GM20431 (cell line): ENCODE data around the gene NGDN.

Experiments
- in situ Hi-C: fragments of 300-500 bp; cut with MseI, MboI; formaldehyde crosslinking; loops from one replicate; pipeline ENCODE4 v1.15.0; 2020; ENCODE audit warnings: low sequenced_read_pairs; ENCODE audit not compliant: unreplicated experiment

NGDN gene

DNA sequence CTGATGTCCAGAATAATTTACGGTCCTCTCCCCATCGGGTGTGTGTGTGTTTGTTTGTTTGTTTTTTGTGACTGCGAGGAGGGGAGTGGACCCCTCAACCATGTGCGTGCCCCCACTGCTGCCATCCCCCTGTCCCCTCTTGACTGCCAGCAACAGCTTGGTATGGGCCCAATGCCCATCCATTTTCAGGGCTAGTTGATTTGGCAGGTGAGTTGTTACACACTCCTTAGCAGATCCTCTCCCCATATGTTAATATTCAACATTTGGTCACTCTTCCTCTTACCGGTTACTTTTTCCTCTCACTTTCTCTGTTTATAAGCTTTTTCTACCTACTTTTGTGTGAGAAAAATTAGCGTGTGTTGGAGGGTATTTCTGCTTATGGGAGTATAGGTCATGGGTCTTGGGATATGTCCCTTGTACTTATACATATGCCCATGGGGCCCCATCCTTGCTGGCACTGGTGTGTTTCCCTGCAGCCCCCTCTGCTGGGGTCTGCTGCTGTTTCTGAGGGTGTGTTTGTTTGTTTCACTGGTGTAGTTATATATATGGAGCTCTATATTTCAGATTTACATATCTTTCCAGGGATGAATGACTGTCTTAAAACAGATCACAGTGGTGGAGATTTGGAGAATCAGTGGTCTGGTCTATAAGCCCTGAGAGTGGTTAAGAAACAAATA is 48.3 kb downstream of the NGDN start:
- in situ Hi-C loops, result no loop called here

DNA sequence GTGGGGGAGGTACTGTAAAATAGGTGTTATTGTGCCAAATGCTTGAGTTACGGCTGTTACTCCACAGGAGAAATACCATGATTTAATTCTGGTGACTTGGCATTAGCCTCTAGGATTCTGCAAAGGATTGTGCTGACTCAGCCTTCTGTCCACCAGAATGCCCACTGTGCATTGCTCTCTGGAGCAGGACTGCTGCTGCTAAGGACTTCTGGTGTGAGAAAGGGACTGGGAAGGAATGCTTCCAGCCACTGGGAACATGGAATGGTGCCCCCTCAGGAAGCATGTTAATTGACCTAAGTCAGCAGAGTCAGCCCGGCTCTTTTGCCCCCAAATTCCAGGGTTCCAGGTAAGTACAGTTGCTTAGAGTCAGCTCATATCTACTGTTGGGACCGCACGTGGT is 49.2 kb downstream of the NGDN start:
- in situ Hi-C loops, result no loop called here

DNA sequence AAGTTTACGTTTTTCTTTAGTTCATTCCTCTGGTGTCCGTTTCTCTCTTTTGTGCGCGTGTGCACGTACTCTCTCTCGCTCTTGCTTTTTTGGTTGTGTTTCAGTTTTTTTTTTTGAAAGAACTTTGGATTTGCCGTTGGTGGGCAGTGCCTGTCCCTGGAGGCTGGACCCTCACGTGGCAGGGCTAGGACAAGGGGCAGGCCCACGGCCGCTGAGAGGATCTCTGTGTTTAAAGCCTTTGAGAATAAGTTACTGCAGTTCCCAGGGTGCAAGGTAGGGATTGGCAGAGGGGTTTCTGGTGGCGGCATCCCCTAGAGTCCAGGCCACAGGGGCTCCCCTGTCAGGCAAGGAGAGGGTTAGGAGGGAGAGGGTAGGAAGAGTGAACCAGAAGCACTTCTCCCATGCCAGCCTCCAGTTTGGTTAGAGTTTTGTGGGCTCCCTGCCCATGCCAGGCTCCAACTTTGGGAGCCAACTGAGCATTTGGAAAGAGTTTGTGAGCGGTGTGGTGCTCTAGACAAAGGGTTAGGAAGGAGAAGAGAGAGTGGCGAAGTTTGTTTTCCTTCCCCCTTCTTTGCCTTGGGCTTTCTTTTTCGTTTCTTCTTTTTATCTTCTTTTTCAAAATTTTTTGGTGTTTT is 51.5 kb downstream of the NGDN start:
- in situ Hi-C loops, result no loop called here

DNA sequence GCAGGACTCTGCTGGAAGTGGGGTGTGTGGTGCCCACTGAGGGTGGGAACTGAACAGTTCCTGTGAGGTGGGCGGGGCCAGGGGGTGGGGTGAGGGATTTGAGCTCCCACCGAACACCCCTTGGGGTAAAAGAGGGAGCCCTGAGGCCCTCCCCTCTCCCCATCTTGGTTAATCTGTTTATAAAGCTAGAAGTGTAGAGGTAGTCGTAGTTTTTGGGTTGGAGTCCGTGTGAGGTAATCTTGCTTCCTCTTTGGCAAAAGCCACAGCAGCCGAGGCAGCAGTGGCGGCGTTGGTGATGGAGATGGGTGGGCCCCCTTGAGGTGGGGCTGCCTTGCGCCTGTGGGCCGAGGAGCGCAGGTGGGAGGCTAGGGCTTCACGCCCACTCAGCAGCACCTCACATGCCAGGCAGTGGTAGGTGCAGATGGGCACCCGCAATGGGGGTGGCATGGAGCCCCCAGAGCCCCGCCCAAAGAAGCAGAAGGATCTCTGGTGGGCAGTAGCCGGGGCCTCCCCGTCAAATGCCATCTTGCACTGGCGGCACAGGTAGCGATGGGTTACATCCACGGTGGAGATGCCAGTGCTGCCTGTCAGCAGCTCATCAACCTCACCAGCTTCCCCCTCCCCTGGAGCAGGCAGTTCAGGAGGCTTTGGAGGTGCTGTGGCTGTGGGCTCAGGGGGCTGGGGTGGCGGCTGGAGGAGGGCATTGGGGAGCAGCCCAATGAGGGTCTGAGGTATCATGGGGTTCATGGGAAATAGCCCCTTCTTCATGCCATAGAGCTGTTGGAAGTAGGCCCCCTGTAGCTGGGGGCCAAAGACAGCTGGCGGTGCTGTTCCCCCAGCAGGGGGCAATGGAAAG is 52.5 kb downstream of the NGDN start:
- in situ Hi-C loops, result no loop called here

DNA sequence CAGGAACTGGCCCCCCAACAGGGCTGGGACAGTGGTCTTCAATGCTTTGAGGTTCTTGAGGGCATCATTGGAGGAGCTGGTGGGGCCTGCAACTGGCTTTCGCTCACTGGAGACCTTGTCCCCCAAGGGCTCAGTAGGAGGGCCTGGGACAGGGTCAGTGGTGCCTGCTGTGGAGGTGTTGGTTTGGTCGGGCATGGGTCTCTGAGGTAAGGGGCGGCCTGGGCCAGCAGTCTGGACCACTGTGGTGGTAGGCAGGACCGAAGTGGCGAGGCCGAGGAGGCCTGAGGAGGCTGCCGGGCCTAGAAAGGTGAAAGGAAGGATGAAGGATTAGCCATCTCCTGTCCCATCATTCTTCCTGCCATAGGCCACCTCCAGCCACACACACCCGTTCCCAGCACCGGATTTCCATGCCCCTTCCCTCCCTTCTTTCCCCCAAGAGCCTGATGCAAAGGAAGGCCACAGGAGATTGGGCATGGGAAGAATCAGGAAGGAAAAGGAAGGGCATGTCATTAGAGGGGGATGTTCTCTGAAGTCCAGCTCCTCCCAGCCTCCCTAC is 53.2 kb downstream of the NGDN start:
- in situ Hi-C loops, result no loop called here

DNA sequence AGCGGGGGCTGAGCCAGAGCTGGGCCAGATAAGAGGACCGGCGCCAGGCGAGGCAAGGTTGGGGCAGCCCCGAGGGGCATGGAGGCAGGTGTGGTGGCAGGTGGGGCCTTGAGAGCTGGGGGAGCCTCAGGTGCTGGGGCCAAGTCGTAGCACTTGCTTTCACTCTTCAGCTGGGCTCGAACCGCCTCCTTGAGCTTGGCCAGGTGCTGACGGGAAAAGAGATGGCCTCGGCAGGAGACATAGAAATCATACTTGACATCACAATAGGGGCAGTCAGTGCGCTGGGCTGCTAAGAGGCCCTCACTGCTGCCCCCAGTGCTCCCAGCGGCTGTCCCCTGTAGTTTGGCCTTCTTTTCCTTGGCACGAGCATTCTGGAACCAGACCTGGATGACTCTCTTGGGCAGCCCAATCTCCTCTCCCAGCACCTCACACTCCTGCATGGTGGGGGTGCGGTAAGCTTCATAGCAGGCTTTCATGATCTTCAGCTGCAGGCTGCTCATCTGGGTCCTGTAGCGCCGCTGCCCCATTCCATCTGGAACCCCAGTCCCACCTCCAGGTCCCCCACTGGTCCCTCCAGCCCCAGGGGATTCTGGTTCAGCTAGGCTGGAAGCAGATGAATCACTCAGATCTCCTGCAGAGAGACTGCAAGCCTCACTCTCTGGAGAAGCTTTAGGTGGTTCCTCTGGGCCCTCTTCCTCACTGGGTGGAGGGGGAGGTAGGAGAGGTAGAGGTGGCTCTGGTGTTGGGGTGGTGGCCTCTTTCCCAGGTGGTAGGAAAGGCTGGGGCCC is 53.9 kb downstream of the NGDN start:
- in situ Hi-C loops, result no loop called here

DNA sequence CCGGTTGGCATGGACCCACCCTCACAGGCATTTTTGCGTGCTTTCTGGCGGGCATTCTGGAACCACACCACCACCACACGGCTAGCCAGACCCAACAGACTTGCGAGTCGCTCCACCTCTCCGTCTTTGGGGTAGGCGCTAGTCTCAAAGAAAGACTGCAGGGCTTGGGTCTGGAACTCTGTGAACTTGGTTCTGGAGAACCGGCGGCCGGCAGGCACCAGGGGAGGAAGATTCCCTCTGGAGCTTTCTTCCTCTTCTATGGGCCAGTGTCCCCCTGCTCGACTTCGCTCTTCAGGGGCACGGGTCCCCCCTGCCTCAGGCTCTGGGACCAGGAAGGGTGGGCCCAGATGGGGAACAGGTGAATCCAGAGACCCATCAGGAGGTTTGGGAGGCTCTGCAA is 55.5 kb downstream of the NGDN start:
- in situ Hi-C loops, result no loop called here

DNA sequence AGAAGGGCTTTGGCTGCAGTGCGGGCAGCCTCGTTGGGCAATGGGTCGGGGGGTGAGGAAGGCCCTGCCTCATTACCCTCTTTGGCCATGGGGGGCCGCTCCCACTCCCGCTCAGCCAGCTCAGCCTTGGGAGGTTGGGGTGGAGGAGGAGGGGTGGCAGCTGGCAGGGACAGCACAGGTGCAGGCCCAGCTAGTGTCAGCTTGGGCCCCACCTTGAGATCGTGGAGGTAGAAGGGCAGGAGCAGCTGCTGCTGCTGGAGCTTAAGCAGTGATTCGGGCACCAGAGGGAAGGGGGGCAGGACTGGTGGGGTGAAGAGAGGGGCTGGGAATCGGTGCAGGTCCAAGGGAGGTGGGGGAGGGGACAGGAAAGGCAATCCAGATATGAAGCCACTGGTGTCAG is 56.1 kb downstream of the NGDN start:
- in situ Hi-C loops, result no loop called here
